RWPE1 (cell line): Measurements from ENCODE around the gene IFI30.

Source experiments
- CTCF ChIA-PET: fragments of 350-600 bp; sonication (Branson Sonifier 250); formaldehyde crosslinking; extraction: SDS; loops from one replicate; lab custom pipeline; 2021; lab: Yijun Ruan, JAX
- POLR2A ChIA-PET: fragments of 400-600 bp; formaldehyde crosslinking; extraction: SDS; loops from one replicate; lab custom pipeline; 2020; ENCODE audit warnings: antibody characterized with exemption; ENCODE audit not compliant: low non-redundant PET; lab: Yijun Ruan, JAX
- DNase-seq: peaks from one replicate; pipeline ENCODE4 v3.0.0; 2012; ENCODE audit warnings: low spot score
- H3K27ac ChIP-seq: fragments of 450-650 bp; 2 replicates; pipeline ENCODE4 v1.5.1; 2017
- TF ChIP-seq, protein P1 (sequence below): fragments of 450-650 bp; conservative IDR thresholded peaks from 2 replicates; pipeline ENCODE4 v1.5.1; 2017; ENCODE audit warnings: low read depth, mild to moderate bottlenecking

The IFI30 gene

DNA sequence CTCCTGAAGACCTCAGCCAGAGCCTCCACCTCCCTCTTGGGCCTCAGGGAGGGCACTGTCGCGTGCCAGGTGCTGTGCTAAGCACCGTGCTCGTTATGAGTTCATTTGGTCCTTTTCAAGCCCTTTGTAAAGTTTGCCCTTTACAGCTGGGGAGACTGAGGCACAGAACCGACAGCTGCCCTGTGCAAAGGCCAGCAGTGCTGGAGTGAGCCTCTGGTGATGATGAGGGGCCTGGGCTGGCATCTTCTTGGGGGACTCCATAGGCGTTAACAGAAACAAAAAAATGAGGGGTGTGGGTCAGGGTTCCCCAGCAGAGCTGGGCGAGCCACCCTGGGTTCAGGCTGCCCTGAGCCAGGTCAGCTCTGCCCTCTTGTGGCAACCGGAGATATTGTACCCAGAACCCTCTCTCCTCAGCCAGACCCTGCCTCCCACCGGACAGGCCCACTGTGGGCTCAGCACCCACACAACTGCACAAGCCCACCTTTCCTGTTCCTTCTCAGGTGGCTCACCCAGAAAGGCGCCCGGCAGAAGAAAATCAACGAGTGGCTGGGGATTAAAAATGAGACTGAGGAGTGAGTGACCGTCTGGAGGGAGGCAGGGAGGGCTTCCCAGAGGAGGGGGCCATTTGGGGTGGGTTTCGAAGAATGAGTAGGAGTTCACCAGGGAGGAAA, 5.5 kb upstream of the IFI30 start:
- ChIA-PET CTCF (interaction anchor here (0.7 to 1.6 kb wide), 8 partner anchors 10 to 88 kb away, joined by 3 to 7 read pairs (median 4); partner anchors contain the start of gene PIK3R2), POLR2A (no interaction called here)
- TF ChIP-seq, protein P1, sequence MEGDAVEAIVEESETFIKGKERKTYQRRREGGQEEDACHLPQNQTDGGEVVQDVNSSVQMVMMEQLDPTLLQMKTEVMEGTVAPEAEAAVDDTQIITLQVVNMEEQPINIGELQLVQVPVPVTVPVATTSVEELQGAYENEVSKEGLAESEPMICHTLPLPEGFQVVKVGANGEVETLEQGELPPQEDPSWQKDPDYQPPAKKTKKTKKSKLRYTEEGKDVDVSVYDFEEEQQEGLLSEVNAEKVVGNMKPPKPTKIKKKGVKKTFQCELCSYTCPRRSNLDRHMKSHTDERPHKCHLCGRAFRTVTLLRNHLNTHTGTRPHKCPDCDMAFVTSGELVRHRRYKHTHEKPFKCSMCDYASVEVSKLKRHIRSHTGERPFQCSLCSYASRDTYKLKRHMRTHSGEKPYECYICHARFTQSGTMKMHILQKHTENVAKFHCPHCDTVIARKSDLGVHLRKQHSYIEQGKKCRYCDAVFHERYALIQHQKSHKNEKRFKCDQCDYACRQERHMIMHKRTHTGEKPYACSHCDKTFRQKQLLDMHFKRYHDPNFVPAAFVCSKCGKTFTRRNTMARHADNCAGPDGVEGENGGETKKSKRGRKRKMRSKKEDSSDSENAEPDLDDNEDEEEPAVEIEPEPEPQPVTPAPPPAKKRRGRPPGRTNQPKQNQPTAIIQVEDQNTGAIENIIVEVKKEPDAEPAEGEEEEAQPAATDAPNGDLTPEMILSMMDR = peak; percentile 91
- peak; percentile 68 for DNase-seq
- H3K27ac ChIP-seq = peak overlapping the region; percentile 54

DNA sequence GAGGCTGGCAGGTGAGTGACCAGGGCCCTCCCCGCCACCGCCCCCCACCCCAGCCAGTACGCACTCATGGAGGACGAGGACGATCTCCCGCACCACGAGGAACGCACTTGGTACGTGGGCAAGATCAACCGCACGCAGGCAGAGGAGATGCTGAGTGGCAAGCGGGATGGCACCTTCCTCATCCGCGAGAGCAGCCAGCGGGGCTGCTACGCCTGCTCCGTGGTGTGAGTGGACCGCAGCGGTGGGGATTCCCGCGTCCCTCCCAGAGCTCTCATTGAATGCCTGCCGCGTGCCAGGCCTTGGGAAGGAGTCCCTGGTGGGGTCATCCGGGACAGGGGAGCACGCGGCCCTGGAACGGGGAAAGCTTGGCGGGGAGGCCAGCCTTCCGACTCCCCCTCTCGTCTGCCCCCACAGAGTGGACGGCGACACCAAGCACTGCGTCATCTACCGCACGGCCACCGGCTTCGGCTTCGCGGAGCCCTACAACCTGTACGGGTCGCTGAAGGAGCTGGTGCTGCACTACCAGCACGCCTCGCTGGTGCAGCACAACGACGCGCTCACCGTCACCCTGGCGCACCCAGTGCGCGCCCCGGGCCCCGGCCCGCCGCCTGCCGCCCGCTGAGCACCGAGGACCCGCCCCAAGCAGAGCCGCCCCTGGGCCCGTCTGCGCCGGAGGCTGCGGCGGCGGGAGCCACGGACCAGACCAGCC, 4.8 kb upstream of the IFI30 start:
- no peak for DNase-seq
- TF ChIP-seq, protein P1 = no peak
- H3K27ac ChIP-seq = peak overlapping the region; percentile 88
- CTCF ChIA-PET = interaction anchor here (1.0 to 1.4 kb wide), 4 partner anchors 13 to 83 kb away, joined by 3 to 7 read pairs (median 4); no protein-coding TSS in a partner anchor
- POLR2A ChIA-PET = no interaction called here

DNA sequence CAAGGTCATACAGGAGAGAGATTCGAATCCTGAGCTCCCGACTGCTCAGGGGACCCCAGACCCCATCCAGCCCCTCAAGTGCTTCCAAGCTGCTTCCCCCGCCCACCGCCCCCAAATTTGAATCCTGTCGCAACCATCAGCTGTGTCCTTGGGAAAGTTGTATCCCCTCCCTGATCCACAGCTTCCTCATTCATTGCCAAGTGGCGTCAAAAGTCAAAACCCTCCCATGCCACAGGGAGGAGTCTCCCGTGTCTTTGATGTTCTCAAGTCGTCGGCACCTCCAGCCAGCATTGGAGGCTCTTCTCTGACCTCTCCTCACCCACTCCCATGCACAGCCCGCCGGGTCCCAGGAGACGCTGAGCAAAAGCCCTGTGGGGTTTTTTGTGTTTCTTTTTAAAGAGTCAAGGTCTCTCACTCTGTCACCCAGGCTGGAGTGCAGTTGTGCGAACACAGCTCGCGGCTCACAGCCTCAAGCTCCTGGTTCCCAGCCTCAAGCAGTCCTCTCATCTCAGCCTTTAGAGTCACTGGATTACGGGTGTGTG, 2.8 kb upstream of the IFI30 start:
- POLR2A ChIA-PET = interaction anchor here (0.6 kb wide), 1 partner anchor 10 kb away, joined by 7 read pairs; no protein-coding TSS in a partner anchor
- TF ChIP-seq, protein P1 = no peak
- peak overlapping the region; percentile 88 for H3K27ac ChIP-seq
- CTCF ChIA-PET = interaction anchor here (0.6 to 1.3 kb wide), 3 partner anchors 9 to 233 kb away, joined by 3 to 6 read pairs (median 4); no protein-coding TSS in a partner anchor
- no peak for DNase-seq

DNA sequence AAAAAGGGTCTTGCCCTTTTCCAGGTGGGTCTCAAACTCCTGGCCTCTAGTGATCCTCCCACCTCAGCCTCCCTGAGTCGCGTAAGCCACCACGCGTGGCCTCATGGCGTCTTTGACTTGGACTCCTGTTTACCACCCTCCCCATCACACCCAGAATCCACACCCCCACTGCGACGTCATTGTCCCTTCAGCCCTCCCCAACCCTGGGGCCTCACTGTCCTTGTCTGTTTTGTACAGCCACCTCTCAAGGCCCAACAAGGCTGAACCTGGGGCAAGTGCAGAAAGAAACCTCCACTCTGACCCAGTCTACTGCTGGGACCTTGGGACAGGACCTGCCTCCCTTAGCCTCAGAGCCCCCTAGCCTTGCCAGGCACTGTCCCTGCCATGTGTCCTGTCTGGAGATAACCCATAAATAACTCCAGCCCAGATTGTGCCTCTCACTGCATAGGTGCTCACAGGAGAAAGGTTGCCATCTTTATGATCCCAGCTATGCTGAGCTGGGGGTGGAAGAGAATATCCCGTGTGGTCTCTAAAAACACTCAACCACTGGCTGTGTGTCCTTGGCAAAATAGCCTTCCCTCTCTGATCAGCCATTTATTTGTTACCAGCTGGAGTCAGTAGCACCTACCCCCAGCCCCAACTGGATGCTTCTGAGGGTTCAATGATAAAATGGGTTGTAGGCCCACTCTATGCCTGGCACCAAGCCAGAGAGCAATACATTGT, 1.8 kb upstream of the IFI30 start:
- TF ChIP-seq, protein P1 = no peak
- POLR2A ChIA-PET = no interaction called here
- CTCF ChIA-PET = interaction anchor here (0.6 to 1.3 kb wide), 2 partner anchors 80 to 676 kb away, joined by 3 to 4 read pairs; no protein-coding TSS in a partner anchor
- DNase-seq = no peak
- H3K27ac ChIP-seq = peak overlapping the region; percentile 88

DNA sequence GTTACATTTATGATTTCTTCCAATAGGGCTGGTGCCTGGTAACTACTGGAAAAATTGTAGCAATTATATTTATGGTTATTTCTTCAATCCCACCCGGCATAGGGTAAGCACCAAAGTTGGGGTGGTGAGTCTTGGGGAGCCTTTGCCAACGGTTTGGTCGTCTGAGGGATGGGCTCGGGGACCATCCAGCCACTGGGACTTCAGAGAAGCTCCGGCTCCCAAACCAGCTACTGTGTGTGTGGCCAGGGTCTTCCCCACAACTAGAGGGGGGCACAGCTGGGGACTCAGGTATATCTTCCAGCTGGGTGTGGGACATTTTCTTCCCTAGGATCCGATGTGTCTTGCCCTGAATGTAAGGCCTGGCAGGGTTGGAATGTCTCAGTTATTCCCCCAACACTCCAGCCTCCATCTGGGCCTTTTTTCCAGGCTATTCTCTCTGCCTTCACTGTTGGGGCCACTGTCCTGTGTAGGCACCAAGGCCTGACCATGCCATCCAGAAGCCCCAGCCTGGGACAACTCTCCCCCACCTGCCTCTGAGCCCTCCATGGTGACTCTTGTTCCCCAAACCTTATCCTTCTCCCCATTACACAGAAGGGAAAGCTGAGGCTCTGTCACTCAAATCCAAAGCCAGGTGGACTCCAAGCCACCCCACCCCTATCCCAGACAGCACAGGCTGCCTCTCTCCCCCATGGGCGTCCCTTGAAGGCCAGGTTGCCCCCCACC, 1.1 kb upstream of the IFI30 start:
- POLR2A ChIA-PET = interaction anchor here (0.6 kb wide), 2 partner anchors 21 to 1119 kb away, joined by 3 read pairs; partner anchors contain the start of gene MPV17L2
- DNase-seq = no peak
- CTCF ChIA-PET = no interaction called here
- H3K27ac ChIP-seq = peak overlapping the region; percentile 88
- TF ChIP-seq, protein P1 = no peak
